HEK293T (cell line): ENCODE measurements around the gene MYO16.

ENCODE experiments used
- CTCF ChIA-PET: fragments of 350-600 bp; formaldehyde crosslinking; extraction: SDS; loops from one replicate; lab custom pipeline; 2021; ENCODE audit warnings: antibody characterized with exemption, inconsistent platforms; lab: Yijun Ruan, JAX
- POLR2A ChIA-PET: fragments of 350-600 bp; formaldehyde crosslinking; extraction: SDS; loops from one replicate; lab custom pipeline; 2020; ENCODE audit warnings: antibody characterized with exemption, inconsistent platforms; lab: Yijun Ruan, JAX
- DNase-seq: peaks from one replicate; pipeline ENCODE4 v3.0.0; 2012; ENCODE audit warnings: mixed read lengths; ENCODE audit errors: extremely low spot score
- ARNT ChIP-seq: fragments of 450-650 bp; IDR thresholded peaks from 2 replicates; pipeline ENCODE4 v1.6.1; 2017; ENCODE audit warnings: mild to moderate bottlenecking
- BHLHE40 ChIP-seq: fragments of 450-650 bp; IDR thresholded peaks from 2 replicates; pipeline ENCODE4 v1.6.1; 2016; ENCODE audit warnings: mild to moderate bottlenecking, moderate library complexity, borderline replicate concordance
- CTBP1 ChIP-seq: fragments of 450-650 bp; IDR thresholded peaks from 2 replicates; pipeline ENCODE4 v1.6.1; 2016; ENCODE audit warnings: borderline replicate concordance
- ELF4 ChIP-seq: fragments of 450-650 bp; IDR thresholded peaks from 2 replicates; pipeline ENCODE4 v1.6.1; 2017; ENCODE audit warnings: antibody characterized with exemption
- FOXA1 ChIP-seq: fragments of 450-650 bp; IDR thresholded peaks from 2 replicates; pipeline ENCODE4 v1.6.1; 2016; ENCODE audit warnings: mild to moderate bottlenecking
- FOXK2 ChIP-seq: fragments of 450-650 bp; IDR thresholded peaks from 2 replicates; pipeline ENCODE4 v1.6.1; 2016; ENCODE audit warnings: mild to moderate bottlenecking
- FOXM1 ChIP-seq: fragments of 450-650 bp; IDR thresholded peaks from 2 replicates; pipeline ENCODE4 v1.6.1; 2017; ENCODE audit warnings: mild to moderate bottlenecking, borderline replicate concordance
- HDGF ChIP-seq: fragments of 450-650 bp; IDR thresholded peaks from 2 replicates; pipeline ENCODE4 v1.6.1; 2017; ENCODE audit warnings: antibody characterized with exemption, borderline replicate concordance
- L3MBTL2 ChIP-seq: fragments of 450-650 bp; conservative IDR thresholded peaks from 2 replicates; pipeline ENCODE4 v1.6.1; 2016; ENCODE audit warnings: mild to moderate bottlenecking
- LEF1 ChIP-seq: fragments of 450-650 bp; IDR thresholded peaks from 2 replicates; pipeline ENCODE4 v1.6.1; 2017; ENCODE audit warnings: mild to moderate bottlenecking, borderline replicate concordance
- NFRKB ChIP-seq: fragments of 450-650 bp; IDR thresholded peaks from 2 replicates; pipeline ENCODE4 v1.6.1; 2016; ENCODE audit warnings: mild to moderate bottlenecking, moderate library complexity
- PKNOX1 ChIP-seq: fragments of 450-650 bp; IDR thresholded peaks from 2 replicates; pipeline ENCODE4 v1.6.1; 2016
- SP1 ChIP-seq: fragments of 450-650 bp; IDR thresholded peaks from 2 replicates; pipeline ENCODE4 v1.6.1; 2017
- SUZ12 ChIP-seq: fragments of 450-650 bp; IDR thresholded peaks from 2 replicates; pipeline ENCODE4 v1.6.1; 2016; ENCODE audit warnings: mild to moderate bottlenecking
- TARDBP ChIP-seq: fragments of 450-650 bp; IDR thresholded peaks from 2 replicates; pipeline ENCODE4 v1.6.1; 2016
- ZNF384 ChIP-seq: fragments of 450-650 bp; IDR thresholded peaks from 2 replicates; pipeline ENCODE4 v1.6.1; 2016

Gene MYO16

GRCh38 chr13:109224033-109224432 lies 594.6 kb downstream of the MYO16 start:
- no peak for TF ChIP-seq FOXK2
- no peak for TF ChIP-seq SUZ12
- TF ChIP-seq ZNF384: no peak
- no peak for TF ChIP-seq LEF1
- TF ChIP-seq TARDBP: no peak
- TF ChIP-seq FOXA1: no peak
- no peak for TF ChIP-seq SP1
- no peak for TF ChIP-seq PKNOX1
- TF ChIP-seq ELF4: no peak
- POLR2A ChIA-PET: no interaction called here
- no peak for DNase-seq
- CTCF ChIA-PET: no interaction called here

GRCh38 chr13:109226631-109227030 lies 597.2 kb downstream of the MYO16 start:
- no peak for TF ChIP-seq LEF1
- TF ChIP-seq TARDBP: no peak
- no peak for TF ChIP-seq FOXM1
- TF ChIP-seq FOXK2: no peak
- TF ChIP-seq ZNF384: no peak
- TF ChIP-seq NFRKB: no peak
- no peak for TF ChIP-seq CTBP1
- TF ChIP-seq ELF4: no peak
- TF ChIP-seq PKNOX1: no peak
- no peak for TF ChIP-seq SP1
- TF ChIP-seq L3MBTL2: no peak
- no peak for TF ChIP-seq ARNT
- TF ChIP-seq BHLHE40: no peak
- TF ChIP-seq HDGF: no peak
- no peak for TF ChIP-seq SUZ12
- no peak for TF ChIP-seq FOXA1
- POLR2A ChIA-PET: no interaction called here
- DNase-seq: no peak
- CTCF ChIA-PET: no interaction called here

GRCh38 chr13:109227344-109227940 lies 598.0 kb downstream of the MYO16 start:
- POLR2A ChIA-PET: no interaction called here
- CTCF ChIA-PET: no interaction called here
- TF ChIP-seq ELF4 (no peak), PKNOX1 (no peak), CTBP1 (no peak), FOXA1 (no peak), SUZ12 (no peak), LEF1 (no peak), FOXK2 (no peak), BHLHE40 (no peak), HDGF (no peak), ZNF384 (no peak), SP1 (no peak), L3MBTL2 (no peak), FOXM1 (no peak), NFRKB (no peak), ARNT (no peak), TARDBP (no peak)
- no peak for DNase-seq

- POLR2A ChIA-PET: no interaction called here
- CTCF ChIA-PET: no interaction called here
- no peak for TF ChIP-seq BHLHE40
- TF ChIP-seq SP1: no peak
- no peak for TF ChIP-seq L3MBTL2
- no peak for TF ChIP-seq ELF4
- no peak for TF ChIP-seq TARDBP
- TF ChIP-seq ARNT: no peak
- TF ChIP-seq PKNOX1: no peak
- TF ChIP-seq ZNF384: no peak
- no peak for TF ChIP-seq FOXM1
- TF ChIP-seq HDGF: no peak
- no peak for TF ChIP-seq LEF1
- TF ChIP-seq SUZ12: no peak
- TF ChIP-seq FOXK2: no peak
- no peak for TF ChIP-seq FOXA1
- no peak for TF ChIP-seq CTBP1
- no peak for TF ChIP-seq NFRKB
- no peak for DNase-seq
Measured at GRCh38 chr13:109228211-109228610, 598.8 kb downstream of the MYO16 start.

GRCh38 chr13:109231888-109232287 lies 602.5 kb downstream of the MYO16 start:
- no peak for TF ChIP-seq ARNT
- TF ChIP-seq BHLHE40: no peak
- no peak for TF ChIP-seq SUZ12
- TF ChIP-seq L3MBTL2: no peak
- TF ChIP-seq ZNF384: no peak
- no peak for TF ChIP-seq FOXM1
- TF ChIP-seq LEF1: no peak
- TF ChIP-seq FOXK2: no peak
- TF ChIP-seq FOXA1: no peak
- no peak for TF ChIP-seq ELF4
- TF ChIP-seq PKNOX1: no peak
- no peak for TF ChIP-seq HDGF
- TF ChIP-seq TARDBP: no peak
- ChIA-PET CTCF (no interaction called here), POLR2A (no interaction called here)
- no peak for DNase-seq
